ENCODE measurements around the gene NFIX. TPM values are rescaled to one million over a fixed set of nuclear protein-coding genes. Genes with fewer than 3 reads are reported as not detected.
A peak's percentile ranks its signal among the peaks of the same experiment; 100 is the strongest.

The NFIX gene
- total RNA-seq, 1 donor = 114 TPM

DNA sequence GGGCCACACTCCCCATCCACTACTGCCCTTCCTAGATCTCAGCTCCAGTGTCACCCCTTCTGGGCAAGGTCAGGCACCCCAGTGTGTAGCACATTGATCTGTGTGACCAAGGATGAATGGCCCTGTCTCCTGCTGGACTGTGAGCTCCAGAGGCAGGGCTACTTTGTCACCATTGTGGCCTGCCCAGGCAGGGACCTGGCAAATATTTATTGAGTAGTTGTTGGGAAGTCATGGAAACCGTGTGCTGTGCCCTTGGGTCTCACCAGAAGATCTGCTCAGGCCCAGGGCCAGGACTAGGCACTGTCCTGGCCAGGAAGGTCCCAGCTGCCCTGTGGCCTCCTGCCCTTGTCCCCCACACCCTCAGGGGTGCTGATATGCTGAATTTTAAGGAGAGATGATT lies 133.3 kb downstream of the NFIX start:
- H3K4me1 ChIP-seq (ENCODE audit: insufficient read depth, low read length) = peaks cover 30% of the 10 kb centered on the region
- no peaks in the 10 kb centered on the region for H3K27me3 ChIP-seq (ENCODE audit: insufficient read depth, low read length)
- TF ChIP-seq, protein P1, sequence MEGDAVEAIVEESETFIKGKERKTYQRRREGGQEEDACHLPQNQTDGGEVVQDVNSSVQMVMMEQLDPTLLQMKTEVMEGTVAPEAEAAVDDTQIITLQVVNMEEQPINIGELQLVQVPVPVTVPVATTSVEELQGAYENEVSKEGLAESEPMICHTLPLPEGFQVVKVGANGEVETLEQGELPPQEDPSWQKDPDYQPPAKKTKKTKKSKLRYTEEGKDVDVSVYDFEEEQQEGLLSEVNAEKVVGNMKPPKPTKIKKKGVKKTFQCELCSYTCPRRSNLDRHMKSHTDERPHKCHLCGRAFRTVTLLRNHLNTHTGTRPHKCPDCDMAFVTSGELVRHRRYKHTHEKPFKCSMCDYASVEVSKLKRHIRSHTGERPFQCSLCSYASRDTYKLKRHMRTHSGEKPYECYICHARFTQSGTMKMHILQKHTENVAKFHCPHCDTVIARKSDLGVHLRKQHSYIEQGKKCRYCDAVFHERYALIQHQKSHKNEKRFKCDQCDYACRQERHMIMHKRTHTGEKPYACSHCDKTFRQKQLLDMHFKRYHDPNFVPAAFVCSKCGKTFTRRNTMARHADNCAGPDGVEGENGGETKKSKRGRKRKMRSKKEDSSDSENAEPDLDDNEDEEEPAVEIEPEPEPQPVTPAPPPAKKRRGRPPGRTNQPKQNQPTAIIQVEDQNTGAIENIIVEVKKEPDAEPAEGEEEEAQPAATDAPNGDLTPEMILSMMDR (IDR thresholded peaks at IDR 0.05; ENCODE audit: extremely low read depth, low read depth, low read length) = no peak
- peaks cover 17% of the 10 kb centered on the region for H3K36me3 ChIP-seq (ENCODE audit: insufficient read depth, low read length)
- H2AFZ ChIP-seq (ENCODE audit: low read length) = no peak overlapping the region
- H3K4me2 ChIP-seq (ENCODE audit: insufficient read depth, low read length) = no peak overlapping the region
- H3K4me3 ChIP-seq (ENCODE audit: insufficient read depth, low read length) = no peak overlapping the region
- peaks cover 92% of the 10 kb centered on the region for H3K79me2 ChIP-seq (ENCODE audit: insufficient read depth, low read length)
- peak; percentile 46 for DNase-seq (ENCODE audit: insufficient read length, low spot score, missing footprints)
- H3K9me3 ChIP-seq (ENCODE audit: low read depth, low read length) = no peaks in the 10 kb centered on the region
- H4K20me1 ChIP-seq (ENCODE audit: insufficient read depth, low read length) = peaks cover 65% of the 10 kb centered on the region
- peak overlapping the region; percentile 43 for H3K27ac ChIP-seq (ENCODE audit: low read depth, low read length)

DNA sequence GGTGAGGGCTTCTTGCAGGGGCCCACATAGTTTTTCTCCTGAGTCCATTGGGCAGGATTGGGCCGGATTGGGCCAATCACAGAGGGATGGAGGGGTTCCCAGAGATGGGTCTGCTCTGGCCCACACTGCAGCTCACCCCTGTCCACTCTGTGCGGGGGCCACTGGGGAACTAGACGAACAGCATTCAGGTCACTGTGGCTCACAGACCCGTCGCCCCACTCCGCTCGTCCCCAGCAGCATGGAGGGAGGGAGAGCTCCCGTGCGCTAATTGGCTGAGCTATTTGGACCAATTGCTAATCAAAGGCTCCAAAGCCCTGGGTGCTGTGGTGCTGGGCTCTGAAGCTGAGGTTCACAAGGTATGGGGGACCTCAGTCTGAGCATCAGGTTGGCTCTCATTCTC lies 134.1 kb downstream of the NFIX start:
- Histone ChIP-seq H3K27ac (ENCODE audit: low read depth, low read length) (no peak overlapping the region), H3K4me3 (ENCODE audit: insufficient read depth, low read length) (no peak overlapping the region), H3K79me2 (ENCODE audit: insufficient read depth, low read length) (peaks cover 92% of the 10 kb centered on the region), H3K9me3 (ENCODE audit: low read depth, low read length) (no peaks in the 10 kb centered on the region), H2AFZ (ENCODE audit: low read length) (no peak overlapping the region), H3K4me2 (ENCODE audit: insufficient read depth, low read length) (no peak overlapping the region), H3K4me1 (ENCODE audit: insufficient read depth, low read length) (peaks cover 38% of the 10 kb centered on the region), H4K20me1 (ENCODE audit: insufficient read depth, low read length) (peaks cover 70% of the 10 kb centered on the region), H3K27me3 (ENCODE audit: insufficient read depth, low read length) (no peaks in the 10 kb centered on the region), H3K36me3 (ENCODE audit: insufficient read depth, low read length) (peaks cover 22% of the 10 kb centered on the region)
- DNase-seq (ENCODE audit: insufficient read length, low spot score, missing footprints) = peak; percentile 52
- TF ChIP-seq, protein P1 (IDR thresholded peaks at IDR 0.05; ENCODE audit: extremely low read depth, low read depth, low read length) = no peak

DNA sequence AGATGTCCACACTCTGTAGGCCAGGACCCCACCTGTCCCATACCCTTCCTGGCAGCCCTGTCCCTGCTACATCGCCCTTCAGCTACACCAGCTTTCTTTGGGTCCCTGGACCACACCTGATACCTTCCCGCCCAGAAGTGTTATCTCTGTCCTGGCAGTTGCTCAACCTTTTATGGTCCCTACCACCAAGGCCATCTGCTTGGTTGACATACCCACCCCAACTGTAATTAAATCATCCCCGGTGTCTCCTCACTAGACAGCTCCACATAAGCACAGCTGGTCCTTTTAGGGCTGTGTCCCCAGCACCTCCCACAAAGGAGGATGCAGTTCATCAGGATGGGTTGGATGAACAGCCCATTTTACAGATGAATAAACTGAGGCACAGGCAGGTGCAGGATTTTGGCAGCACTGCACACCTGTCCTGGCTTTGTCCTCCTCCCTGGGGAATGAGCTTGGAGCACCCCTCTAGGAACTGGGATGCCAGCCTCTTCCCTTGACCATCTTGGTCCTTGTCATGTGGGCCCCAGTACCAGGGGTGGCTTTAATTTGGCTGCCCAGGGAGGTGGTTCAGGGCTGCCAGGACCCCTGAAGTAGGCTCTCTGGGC lies 135.7 kb downstream of the NFIX start:
- Histone ChIP-seq H3K27ac (ENCODE audit: low read depth, low read length) (peak overlapping the region; percentile 77), H3K4me2 (ENCODE audit: insufficient read depth, low read length) (no peak overlapping the region), H3K4me3 (ENCODE audit: insufficient read depth, low read length) (no peak overlapping the region), H4K20me1 (ENCODE audit: insufficient read depth, low read length) (peaks cover 78% of the 10 kb centered on the region), H3K79me2 (ENCODE audit: insufficient read depth, low read length) (peaks cover 92% of the 10 kb centered on the region), H3K27me3 (ENCODE audit: insufficient read depth, low read length) (no peaks in the 10 kb centered on the region), H3K9me3 (ENCODE audit: low read depth, low read length) (no peaks in the 10 kb centered on the region), H2AFZ (ENCODE audit: low read length) (no peak overlapping the region), H3K4me1 (ENCODE audit: insufficient read depth, low read length) (peaks cover 42% of the 10 kb centered on the region), H3K36me3 (ENCODE audit: insufficient read depth, low read length) (peaks cover 22% of the 10 kb centered on the region)
- no peak for DNase-seq (ENCODE audit: insufficient read length, low spot score, missing footprints)
- TF ChIP-seq, protein P1 (IDR thresholded peaks at IDR 0.05; ENCODE audit: extremely low read depth, low read depth, low read length) = no peak

DNA sequence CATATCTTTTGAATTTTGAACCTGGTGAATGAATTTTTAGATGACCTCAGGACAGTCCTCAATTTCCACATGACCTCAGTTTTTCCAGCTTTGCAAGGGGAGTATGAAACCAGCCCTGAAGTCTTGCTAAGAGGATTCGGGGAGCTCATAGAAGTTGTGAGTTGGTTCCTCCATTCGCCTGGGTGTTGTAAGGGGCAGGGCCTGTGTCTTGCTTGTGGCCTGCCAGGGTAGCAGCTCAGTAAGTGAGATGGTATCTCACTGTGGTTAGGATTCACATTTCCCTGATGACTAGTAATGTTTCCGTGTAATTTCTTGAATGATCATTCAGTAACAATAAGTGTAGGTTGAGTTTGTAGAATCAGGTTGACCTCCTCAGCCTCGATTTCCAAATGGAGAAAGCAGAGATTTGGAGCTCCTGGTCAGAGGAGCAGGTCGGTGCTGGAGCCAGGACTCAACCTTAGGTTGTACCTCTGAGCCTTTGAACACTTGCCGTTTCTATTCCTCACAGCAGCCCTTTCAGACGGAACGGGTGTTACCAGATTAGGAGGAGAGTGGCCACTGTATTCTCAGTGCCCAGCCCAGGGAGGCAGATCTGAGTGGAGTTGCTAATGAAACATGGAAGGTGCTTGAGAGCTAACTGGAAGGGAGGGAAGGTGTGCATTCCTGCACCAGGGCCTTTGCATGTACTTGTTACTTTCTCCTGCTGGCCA lies 137.4 kb downstream of the NFIX start:
- Histone ChIP-seq H3K4me1 (ENCODE audit: insufficient read depth, low read length) (peaks cover 35% of the 10 kb centered on the region), H4K20me1 (ENCODE audit: insufficient read depth, low read length) (peaks cover 67% of the 10 kb centered on the region), H3K4me2 (ENCODE audit: insufficient read depth, low read length) (peak overlapping the region; percentile 57), H3K27me3 (ENCODE audit: insufficient read depth, low read length) (no peaks in the 10 kb centered on the region), H3K9me3 (ENCODE audit: low read depth, low read length) (no peaks in the 10 kb centered on the region), H3K27ac (ENCODE audit: low read depth, low read length) (peak overlapping the region; percentile 77), H3K4me3 (ENCODE audit: insufficient read depth, low read length) (no peak overlapping the region), H3K36me3 (ENCODE audit: insufficient read depth, low read length) (peaks cover 28% of the 10 kb centered on the region), H3K79me2 (ENCODE audit: insufficient read depth, low read length) (peaks cover 91% of the 10 kb centered on the region), H2AFZ (ENCODE audit: low read length) (no peak overlapping the region)
- DNase-seq (ENCODE audit: insufficient read length, low spot score, missing footprints) = peak; percentile 97
- TF ChIP-seq, protein P1 (IDR thresholded peaks at IDR 0.05; ENCODE audit: extremely low read depth, low read depth, low read length) = no peak
